ENCODE data around the gene ZNF430.
"Not testable (repeated sequence)": the region's sequence is repeated elsewhere in the genome, so short reads cannot be mapped to it uniquely, and the experiment has no call there.

Gene ZNF430

DNA sequence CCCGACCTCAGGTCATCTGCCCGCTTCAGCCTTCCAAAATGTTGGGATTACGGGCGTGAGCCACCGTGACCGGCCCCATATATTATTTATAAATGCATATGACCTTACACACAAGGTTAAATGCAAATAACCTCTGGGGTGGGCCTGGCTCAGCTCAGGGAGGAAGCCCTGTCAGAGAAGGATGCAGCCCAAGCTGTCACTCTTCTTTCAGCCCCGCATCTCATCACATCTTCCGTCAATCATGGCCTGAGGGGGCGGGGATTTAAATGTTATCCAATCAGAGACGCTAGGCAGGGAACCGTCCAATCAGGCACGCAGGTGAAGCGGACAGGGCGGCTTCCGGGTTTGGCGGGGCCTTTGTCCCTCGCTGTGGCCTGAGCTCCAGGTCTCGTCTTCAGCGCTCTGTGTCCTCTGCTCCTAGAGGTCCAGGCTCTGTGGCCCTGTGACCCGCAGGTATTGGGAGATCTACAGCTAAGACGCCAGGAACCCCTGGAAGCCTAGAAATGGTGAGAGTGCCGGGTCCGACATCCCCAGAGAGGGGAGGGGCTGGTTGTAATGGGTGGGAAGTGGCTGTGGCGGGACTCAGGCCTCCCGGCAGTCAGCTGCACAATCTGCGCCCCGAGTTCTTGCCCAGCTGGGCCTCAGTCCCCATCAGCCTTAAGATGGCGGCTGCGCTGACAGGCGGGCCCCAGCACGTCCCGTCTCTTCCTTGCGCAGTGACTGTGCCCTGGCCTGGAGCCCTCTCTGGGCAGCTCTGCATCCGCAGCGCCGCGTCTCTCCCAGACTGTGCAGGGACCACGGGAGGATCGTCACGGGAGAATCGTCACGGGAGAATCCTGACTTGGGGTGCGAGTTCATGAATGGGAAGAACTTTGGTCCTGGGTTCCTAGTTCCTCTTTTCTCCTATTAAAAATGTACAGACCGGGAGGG, at the start of gene ZNF430:
ZNF430 (plus strand) TSS at position 360 of the 930 bp plus-strand sequence; CDS start at position 504, 144 bp downstream.
- peak; percentile 76 for DNase-seq

DNA sequence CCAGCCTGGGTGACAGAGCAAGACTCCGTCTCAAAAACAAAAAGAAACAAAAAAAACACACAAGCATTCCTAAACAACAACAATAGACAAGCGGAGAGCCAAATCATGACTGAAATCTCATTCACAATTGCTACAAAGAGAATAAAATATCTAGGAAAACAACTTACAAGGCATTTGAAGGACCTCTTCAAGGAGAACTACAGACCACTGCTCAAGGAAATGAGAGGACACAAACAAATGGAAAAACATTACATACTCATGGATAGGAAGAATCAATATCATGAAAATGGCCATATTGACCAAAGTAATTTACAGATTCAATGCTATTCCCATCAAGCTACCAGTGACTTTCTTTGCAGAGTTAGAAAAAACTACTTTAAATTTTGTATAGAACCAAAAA, 27.7 kb upstream of the ZNF430 start:
- not testable (repeated sequence) for DNase-seq

GRCh38 chr19:20999731-21000352, 20.6 kb upstream of the ZNF430 start:
- DNase-seq = peak; percentile 18

GRCh38 chr19:21021238-21021637, 781 bp downstream of the ZNF430 start:
- DNase-seq = not testable (repeated sequence)

GRCh38 chr19:21022996-21023395, 2.5 kb downstream of the ZNF430 start:
- DNase-seq = no peak

- no peak for DNase-seq
These were observed 3.4 kb downstream of the ZNF430 start for GRCh38 chr19:21023901-21024300.

GRCh38 chr19:21028969-21029268, 8.5 kb downstream of the ZNF430 start:
- no peak for DNase-seq

DNA sequence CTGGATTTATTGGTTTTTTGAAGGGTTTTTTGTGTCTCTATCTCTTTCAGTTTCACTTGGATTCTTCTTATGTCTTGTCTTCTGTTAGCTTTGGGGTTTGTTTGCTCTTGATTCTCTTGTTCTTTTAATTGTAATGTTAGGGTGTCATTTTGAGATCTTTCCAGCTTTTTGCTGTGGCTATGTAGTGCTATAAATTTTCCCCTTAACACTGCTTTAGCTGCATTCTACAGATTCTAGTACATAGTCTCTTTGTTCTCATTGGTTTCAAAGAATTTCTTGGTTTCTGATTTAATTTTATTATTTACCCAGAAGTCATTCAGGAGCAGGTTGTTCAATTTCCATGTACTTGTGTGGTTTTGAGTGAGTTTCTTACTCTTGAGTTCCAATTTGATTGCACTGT, 24.6 kb downstream of the ZNF430 start:
- no peak for DNase-seq

- no peak for DNase-seq
These were observed 26.0 kb downstream of the ZNF430 start for GRCh38 chr19:21046489-21046888.

DNA sequence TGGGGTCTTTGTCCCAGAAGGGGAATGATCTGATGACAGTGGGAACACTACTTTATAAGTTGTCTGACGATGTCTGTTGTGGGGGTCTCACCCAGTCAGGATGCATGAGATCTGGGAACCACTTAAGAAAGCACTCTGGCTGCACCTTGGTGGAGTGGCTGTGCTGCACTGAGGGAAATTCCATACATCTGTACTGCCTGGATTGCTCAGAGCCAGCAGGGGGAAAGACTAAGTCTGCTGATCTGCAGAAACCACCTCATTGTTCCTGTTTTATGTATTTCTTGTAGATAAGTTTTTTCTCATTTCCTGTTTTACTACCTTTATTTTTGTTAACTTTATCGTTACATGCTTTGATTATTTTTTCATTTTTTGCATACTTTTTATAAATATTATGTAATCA, 27.3 kb downstream of the ZNF430 start:
- no peak for DNase-seq

- no peak for DNase-seq
These were observed 32.4 kb downstream of the ZNF430 start for GRCh38 chr19:21052902-21053301.

DNA sequence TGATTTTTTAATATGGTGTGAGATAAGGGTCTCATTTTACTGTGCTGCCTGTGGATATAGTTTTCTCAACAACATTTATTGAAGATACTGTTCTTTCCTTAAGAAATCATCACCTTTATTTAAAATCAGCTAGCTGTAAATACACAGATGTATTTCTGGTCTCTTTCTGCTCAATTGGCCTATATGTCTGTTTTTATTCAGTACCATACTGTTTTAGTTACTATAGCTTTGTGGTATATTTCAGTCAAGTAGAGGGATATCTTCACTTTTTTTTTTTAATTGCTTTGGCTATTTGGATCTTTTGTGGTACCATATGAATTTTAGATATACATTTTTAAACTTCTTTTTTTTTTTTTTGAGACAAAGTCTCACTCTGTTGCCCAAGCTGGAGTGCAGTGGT, 44.9 kb downstream of the ZNF430 start:
- DNase-seq = no peak

DNA sequence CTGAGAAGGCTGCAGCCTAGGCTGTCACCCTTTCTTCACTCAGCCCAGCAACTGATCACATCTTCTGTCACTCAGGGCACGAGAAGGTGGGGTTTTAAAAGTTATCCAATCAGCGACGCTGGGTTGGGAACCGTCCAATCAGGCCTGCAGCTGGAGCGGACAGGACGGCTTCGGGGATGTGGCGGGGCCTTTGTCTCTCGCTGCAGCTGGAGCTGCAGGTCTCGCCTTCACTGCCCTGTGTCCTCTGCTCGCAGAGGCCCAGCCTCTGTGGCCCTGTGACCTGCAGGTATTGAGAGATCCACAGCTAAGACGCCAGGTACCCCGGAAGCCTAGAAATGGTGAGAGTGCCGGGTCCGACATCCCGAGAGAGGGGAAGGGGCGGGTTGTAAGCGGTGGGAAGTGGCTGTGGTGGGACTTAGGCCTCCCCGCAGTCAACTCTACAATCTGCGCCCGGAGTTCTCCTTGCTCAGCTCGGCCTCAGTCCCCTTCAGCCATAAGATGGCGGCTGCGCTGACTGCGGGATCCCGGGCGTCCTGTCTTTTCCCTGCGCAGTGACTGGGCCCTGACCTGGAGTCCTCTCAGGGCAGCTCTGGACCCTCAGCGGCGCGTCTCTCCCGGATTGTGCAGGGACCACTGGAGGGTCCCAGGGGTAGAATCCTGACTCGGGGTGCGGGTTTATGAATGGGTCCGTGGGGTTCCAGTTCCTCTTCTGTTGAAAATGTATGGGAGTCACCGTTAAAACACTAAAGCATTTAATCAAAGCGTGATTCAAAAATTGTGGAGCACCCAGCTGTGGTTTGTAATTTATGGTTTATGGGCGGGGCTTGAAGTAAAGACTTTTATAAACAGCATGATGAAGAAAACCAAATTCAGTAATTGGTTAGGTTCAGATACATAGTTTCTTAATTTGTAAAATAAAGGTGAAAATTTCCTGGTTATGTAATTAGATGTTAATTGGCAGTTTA, 61.8 kb downstream of the ZNF430 start, which contains the start of gene ZNF714:
ZNF714 (plus strand) TSS at position 193 of the 965 bp plus-strand sequence. CDS start 16,066 bp downstream, outside the sequence.
- DNase-seq = peak; percentile 84

DNA sequence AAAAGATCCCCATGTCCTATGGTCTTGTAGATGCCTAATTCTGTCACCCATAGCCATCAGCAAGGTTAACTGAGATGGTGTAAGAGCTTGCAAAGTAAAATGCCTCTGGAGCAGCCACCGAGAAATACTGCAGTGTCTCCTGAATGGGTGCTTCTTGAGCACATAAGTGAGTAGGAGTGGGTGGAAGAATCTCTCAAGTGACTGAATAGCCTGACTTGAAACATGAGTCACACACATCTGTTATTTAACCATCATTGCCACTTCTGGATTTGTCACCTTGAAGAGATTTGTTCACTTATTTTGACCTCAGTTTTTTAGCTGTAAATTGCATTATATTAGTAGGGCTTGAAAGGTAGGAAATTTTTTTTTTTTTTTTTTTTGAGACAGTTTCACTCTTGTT, 63.9 kb downstream of the ZNF430 start:
- no peak for DNase-seq

- no peak for DNase-seq
These were observed 67.4 kb downstream of the ZNF430 start for GRCh38 chr19:21087871-21088270.

DNA sequence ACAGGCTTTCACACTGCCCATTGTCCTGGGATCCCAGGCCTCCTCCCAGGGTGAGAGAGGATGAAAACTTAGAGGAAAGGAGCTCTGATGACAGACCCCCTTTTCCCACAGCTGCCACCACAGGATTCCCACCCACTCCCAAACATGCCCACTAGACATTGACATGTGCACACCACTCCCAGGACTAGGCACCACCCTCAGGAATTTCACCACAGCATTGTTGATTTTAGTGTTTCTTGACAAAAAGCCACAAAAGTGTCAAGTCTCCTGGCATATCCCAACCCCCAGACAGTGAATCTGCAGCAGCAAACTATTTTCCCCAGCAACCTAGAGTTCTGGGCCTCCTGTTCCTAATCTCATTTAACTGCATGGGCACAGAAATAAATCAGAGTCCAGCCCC, 71.7 kb downstream of the ZNF430 start:
- DNase-seq = no peak

DNA sequence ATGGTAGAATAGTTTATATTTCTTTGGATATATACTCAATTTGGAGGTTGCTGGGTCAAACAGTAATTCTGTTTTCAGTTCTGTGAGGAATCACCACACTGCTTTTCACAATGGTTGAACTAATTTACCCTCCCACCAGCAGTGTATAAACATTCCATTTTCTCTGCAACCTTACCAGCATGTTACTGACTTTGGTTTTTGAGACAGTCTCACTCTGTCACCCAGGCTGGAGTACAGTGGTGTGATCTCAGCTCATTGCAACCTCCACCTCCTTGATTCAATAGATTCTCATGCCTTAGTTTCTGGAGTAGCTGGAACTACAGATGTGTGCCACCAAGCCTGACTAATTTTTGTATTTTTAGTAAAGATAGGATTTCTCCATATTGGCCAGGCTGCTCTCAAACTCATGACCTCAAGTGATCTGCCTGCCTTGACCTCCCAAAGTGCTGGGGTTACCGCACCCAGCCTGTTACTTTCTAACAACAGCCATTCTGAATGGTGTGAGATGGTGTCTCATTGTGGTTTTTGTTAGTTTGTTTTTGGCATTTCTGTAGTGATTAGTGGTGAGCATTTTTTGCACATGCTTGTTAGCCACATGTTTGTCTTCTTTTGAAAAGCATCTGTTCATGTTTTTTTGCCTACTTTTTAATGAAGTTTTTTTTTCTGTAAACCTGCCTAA, 74.0 kb downstream of the ZNF430 start:
- no peak for DNase-seq

GRCh38 chr19:21098291-21098690, 77.8 kb downstream of the ZNF430 start:
- no peak for DNase-seq

- DNase-seq = no peak
These were observed 81.2 kb downstream of the ZNF430 start for GRCh38 chr19:21101521-21102242.

DNA sequence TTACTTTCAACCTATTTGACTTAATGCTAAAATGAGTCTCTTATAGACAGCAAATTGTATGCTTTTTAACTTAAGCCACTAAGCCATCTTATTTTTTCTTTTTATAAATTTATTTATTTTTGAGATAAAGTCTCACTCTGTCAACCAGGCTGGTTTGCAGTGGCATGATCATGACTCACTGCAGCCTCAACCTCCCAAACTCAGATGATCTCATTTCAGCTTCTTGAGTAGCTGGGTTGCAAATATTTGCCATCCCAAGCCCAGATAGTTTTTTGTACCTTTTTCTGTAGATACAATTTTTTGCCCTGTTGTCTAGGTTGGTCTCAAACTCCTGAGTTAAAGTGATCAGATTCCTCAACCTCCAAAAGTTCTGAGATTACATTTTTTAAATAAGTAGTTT, 88.7 kb downstream of the ZNF430 start:
- no peak for DNase-seq

All from NCI-H1417 treated with DMSO at 0.1 percent for 48 hours (cell line).